ENCODE data around the gene ACTR3.

Gene ACTR3

DNA sequence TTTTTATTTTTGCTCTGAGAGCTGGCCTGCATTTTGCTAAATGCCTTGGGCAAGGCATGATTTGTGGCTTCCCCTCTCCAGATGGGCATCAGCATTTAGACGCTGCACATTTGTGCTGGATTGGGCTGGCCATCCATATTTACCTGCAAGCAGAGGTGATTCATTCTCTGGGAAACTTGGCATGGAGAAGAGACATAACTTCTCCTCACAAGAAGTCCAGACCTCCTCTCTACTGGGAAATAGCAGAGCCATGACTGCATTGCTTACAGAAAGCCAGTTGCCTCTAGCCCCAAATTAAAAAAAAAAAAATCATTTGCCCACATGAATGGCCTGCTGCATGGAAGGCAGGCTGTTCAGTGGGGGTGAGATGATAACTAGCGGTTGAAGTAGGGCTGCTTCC is 120.1 kb downstream of the ACTR3 start:
- in situ Hi-C loops (cut with HindIII; ENCODE audit: low sequenced_read_pairs), result no loop called here
- no peak overlapping the region for H3K4me3 ChIP-seq (ENCODE audit: low read depth, low read length)
- no peak for DNase-seq (ENCODE audit: low read depth)
- TF ChIP-seq CTCF (IDR thresholded peaks at IDR 0.05; ENCODE audit: low read depth, low read length, missing control alignments), result no peak

DNA sequence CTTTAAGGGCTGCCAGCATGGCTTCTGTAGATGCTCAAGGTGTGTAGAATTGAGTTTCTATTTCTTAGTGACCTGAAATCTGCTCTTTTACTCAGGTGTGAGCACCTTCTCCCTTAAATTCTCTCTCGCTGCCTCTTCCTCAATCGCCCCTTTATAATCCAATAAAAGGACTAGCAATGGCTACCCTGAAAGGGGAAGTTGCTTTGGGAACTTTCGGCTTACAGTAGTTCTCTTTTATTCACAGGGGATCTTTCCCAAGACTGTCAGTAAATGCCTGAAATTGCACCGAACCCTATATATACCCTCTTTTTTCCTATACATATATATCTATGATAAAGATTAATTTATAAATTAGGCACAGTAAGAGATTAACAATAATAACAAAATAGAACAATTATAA is 121.8 kb downstream of the ACTR3 start:
- no peak for TF ChIP-seq CTCF (IDR thresholded peaks at IDR 0.05; ENCODE audit: low read depth, low read length, missing control alignments)
- no peak for DNase-seq (ENCODE audit: low read depth)
- in situ Hi-C loops (cut with HindIII; ENCODE audit: low sequenced_read_pairs), result no loop called here
- H3K4me3 ChIP-seq (ENCODE audit: low read depth, low read length), result no peak overlapping the region

Measured in astrocyte of the cerebellum (primary cell).